HepG2 (cell line): ENCODE data around the gene VILL. TPM values are rescaled to one million over a fixed set of nuclear protein-coding genes. Genes with fewer than 3 reads are reported as not detected.

Experiments
- AKAP8 ChIP-seq: sonication (generic); formaldehyde crosslinking; IDR thresholded peaks from 2 replicates; pipeline ENCODE4 v1.5.1; 2020; ENCODE audit warnings: mild to moderate bottlenecking, missing genetic modification reagents
- CHCHD3 ChIP-seq: sonication (generic); formaldehyde crosslinking; IDR thresholded peaks from 2 replicates; pipeline ENCODE4 v1.8.0; 2022; ENCODE audit warnings: mild to moderate bottlenecking, missing genetic modification reagents, moderate library complexity
- KLF9 ChIP-seq: IDR thresholded peaks from 2 replicates; pipeline ENCODE4 v1.6.1; 2016; ENCODE audit warnings: low read depth
- MAZ ChIP-seq, 2 experiments: sonication (generic) in 1 of 2; formaldehyde crosslinking in 1 of 2; IDR thresholded peaks; 2 replicates each; pipeline versions ENCODE4 v1.5.0 to v1.6.1; 2012 to 2020; ENCODE audit warnings: low read depth in 2 of 2, mild to moderate bottlenecking in 2 of 2, borderline replicate concordance in 1 of 2, improper control_type of control experiment in 1 of 2, low read length in 1 of 2, missing genetic modification reagents in 1 of 2, moderate library complexity in 1 of 2
- NPAS2 ChIP-seq: sonication (generic); formaldehyde crosslinking; IDR thresholded peaks from 2 replicates; pipeline ENCODE4 v1.8.0; 2022; ENCODE audit warnings: mild to moderate bottlenecking, missing genetic modification reagents, borderline replicate concordance
- PAX8 ChIP-seq: sonication (generic); formaldehyde crosslinking; IDR thresholded peaks from 2 replicates; pipeline ENCODE4 v1.8.0; 2022; ENCODE audit warnings: mild to moderate bottlenecking, missing genetic modification reagents, borderline replicate concordance
- RFXAP ChIP-seq: sonication (generic); formaldehyde crosslinking; IDR thresholded peaks from 2 replicates; pipeline ENCODE4 v1.4.0; 2020; ENCODE audit warnings: missing genetic modification reagents, borderline replicate concordance
- THAP11 ChIP-seq: IDR thresholded peaks from 2 replicates; pipeline ENCODE4 v1.6.1; 2016; ENCODE audit warnings: missing biosample characterization, missing genetic modification reagents
- ZFYVE20 ChIP-seq: sonication (generic); formaldehyde crosslinking; IDR thresholded peaks from 2 replicates; pipeline ENCODE4 v1.8.0; 2023; ENCODE audit warnings: low read depth, mild to moderate bottlenecking, moderate library complexity, missing genetic modification reagents, borderline replicate concordance
- ZIK1 ChIP-seq: sonication (generic); formaldehyde crosslinking; IDR thresholded peaks from 2 replicates; pipeline ENCODE4 v1.5.0; 2020; ENCODE audit warnings: mild to moderate bottlenecking, low read depth, missing genetic modification reagents, borderline replicate concordance
- ZNF143 ChIP-seq: sonication (generic); formaldehyde crosslinking; IDR thresholded peaks from 2 replicates; pipeline ENCODE4 v1.4.0; 2020; ENCODE audit warnings: missing genetic modification reagents
- polyA plus RNA-seq, 8 experiments: library from polyadenylated mRNA; depleted of rRNA in 3 of 8; stranded (reverse) in 7 of 8; unstranded in 1 of 8; fragments of >200 nt; fragmentation: Illumina TruSeq in 4 of 8; extraction: Trizol in 4 of 8; gene quantifications; 2 replicates each; pipeline versions ENCODE4 v1.2.1 to v1.2.3, GENCODE V29; 2011 to 2016; ENCODE audit warnings: low read depth in 4 of 8, missing spikeins in 1 of 8, mixed read lengths in 1 of 8; ENCODE audit not compliant: insufficient read depth in 1 of 8
- total RNA-seq, 5 experiments: library from RNA; depleted of rRNA; stranded (reverse); fragments of >200 nt; fragmentation: Illumina TruSeq; extraction: Trizol; gene quantifications; 2 replicates each; pipeline ENCODE4 v1.2.3, GENCODE V29; 2016; ENCODE audit warnings: low read depth in 1 of 5
- TF ChIP-seq, protein P1 (sequence below): sonication (generic); formaldehyde crosslinking; IDR thresholded peaks from 2 replicates; pipeline ENCODE4 v1.4.0; 2020; ENCODE audit warnings: mild to moderate bottlenecking, missing genetic modification reagents, borderline replicate concordance
- TF ChIP-seq, protein P2 (sequence below), 2 experiments: sonication (generic) in 1 of 2; formaldehyde crosslinking in 1 of 2; IDR thresholded peaks; 2 replicates each; pipeline versions ENCODE4 v1.5.1 to v1.6.1; 2011 to 2020; ENCODE audit warnings: borderline replicate concordance in 1 of 2, low read depth in 1 of 2, low read length in 1 of 2, mild to moderate bottlenecking in 1 of 2, missing genetic modification reagents in 1 of 2, moderate library complexity in 1 of 2
- TF ChIP-seq, protein P3 (sequence below): sonication (generic); formaldehyde crosslinking; IDR thresholded peaks from 2 replicates; pipeline ENCODE4 v1.5.1; 2020; ENCODE audit warnings: mild to moderate bottlenecking, missing genetic modification reagents, borderline replicate concordance
- TF ChIP-seq, protein P4 (sequence below): IDR thresholded peaks from 2 replicates; pipeline ENCODE4 v1.6.1; 2012; ENCODE audit warnings: inconsistent platforms

VILL gene
- total and polyA plus RNA-seq, 2 of the 13 experiments (the other 11 are each of a cell fraction or from before 2014, with no cell fraction given), result 3.2 to 5.3 TPM

DNA sequence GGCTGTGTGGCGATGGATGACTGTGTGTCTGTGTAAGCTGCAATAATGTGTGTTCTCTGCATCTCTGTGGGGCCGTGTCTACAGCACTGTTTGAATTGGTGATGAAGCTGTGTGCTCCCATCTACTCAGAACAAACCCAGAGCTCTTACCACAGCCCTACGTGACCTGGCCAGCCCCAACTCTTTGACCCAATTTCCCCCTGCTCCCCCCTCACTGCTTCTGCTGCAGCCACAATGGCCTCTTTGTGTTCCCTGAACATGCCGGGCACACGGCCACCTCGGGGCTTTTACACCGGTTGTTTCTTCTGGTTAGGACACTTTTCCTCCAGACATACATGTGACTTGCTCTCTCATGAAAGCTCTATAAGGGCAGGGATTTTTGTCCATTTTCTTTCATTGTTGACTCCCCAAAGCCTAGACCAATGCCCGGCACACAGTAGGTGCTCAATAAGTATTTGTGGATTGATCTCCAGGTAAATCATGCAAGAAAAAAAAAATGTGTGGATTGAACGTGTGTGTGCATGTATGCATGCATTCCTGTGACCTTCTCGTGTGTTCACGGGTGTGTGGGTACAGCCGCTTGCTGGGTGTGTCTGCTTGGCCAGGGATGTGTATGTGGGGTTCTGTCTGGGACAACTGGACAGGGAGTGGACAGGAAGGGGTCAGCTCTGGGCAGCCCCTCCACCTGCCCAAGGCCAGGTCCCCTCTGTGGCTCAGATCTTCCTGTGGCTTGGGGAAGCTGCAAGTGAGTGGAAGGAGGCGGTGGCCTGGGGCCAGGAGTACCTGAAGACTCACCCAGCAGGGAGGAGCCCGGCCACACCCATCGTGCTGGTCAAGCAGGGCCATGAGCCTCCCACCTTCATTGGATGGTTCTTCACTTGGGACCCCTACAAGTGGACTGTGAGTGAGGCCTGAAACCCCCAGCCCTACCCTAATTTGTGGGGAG, 14.8 kb downstream of the VILL start (continued):
- TF ChIP-seq, protein P1, sequence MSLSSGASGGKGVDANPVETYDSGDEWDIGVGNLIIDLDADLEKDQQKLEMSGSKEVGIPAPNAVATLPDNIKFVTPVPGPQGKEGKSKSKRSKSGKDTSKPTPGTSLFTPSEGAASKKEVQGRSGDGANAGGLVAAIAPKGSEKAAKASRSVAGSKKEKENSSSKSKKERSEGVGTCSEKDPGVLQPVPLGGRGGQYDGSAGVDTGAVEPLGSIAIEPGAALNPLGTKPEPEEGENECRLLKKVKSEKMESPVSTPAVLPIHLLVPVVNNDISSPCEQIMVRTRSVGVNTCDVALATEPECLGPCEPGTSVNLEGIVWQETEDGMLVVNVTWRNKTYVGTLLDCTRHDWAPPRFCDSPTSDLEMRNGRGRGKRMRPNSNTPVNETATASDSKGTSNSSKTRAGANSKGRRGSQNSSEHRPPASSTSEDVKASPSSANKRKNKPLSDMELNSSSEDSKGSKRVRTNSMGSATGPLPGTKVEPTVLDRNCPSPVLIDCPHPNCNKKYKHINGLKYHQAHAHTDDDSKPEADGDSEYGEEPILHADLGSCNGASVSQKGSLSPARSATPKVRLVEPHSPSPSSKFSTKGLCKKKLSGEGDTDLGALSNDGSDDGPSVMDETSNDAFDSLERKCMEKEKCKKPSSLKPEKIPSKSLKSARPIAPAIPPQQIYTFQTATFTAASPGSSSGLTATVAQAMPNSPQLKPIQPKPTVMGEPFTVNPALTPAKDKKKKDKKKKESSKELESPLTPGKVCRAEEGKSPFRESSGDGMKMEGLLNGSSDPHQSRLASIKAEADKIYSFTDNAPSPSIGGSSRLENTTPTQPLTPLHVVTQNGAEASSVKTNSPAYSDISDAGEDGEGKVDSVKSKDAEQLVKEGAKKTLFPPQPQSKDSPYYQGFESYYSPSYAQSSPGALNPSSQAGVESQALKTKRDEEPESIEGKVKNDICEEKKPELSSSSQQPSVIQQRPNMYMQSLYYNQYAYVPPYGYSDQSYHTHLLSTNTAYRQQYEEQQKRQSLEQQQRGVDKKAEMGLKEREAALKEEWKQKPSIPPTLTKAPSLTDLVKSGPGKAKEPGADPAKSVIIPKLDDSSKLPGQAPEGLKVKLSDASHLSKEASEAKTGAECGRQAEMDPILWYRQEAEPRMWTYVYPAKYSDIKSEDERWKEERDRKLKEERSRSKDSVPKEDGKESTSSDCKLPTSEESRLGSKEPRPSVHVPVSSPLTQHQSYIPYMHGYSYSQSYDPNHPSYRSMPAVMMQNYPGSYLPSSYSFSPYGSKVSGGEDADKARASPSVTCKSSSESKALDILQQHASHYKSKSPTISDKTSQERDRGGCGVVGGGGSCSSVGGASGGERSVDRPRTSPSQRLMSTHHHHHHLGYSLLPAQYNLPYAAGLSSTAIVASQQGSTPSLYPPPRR, result peak; percentile 44; the same call in 1 of the 2 replicates
- TF ChIP-seq, protein P2, sequence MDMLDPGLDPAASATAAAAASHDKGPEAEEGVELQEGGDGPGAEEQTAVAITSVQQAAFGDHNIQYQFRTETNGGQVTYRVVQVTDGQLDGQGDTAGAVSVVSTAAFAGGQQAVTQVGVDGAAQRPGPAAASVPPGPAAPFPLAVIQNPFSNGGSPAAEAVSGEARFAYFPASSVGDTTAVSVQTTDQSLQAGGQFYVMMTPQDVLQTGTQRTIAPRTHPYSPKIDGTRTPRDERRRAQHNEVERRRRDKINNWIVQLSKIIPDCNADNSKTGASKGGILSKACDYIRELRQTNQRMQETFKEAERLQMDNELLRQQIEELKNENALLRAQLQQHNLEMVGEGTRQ (IDR thresholded peaks at IDR 0.05; ENCODE audit: low read depth, low read length), result no peak
- TF ChIP-seq, protein P2 (CRISPR knock-in tag; IDR thresholded peaks at IDR 0.05; ENCODE audit: borderline replicate concordance), result no peak
- TF ChIP-seq KLF9 (CRISPR knock-in tag) (no peak), THAP11 (CRISPR knock-in tag) (no peak), PAX8 (no peak), ZIK1 (no peak), MAZ (IDR thresholded peaks at IDR 0.05; ENCODE audit: borderline replicate concordance, low read depth, low read length) (no peak), MAZ (CRISPR knock-in tag; IDR thresholded peaks at IDR 0.05; ENCODE audit: low read depth) (0 out of 2 replicates have a peak, but pooled peaks have one; percentile 7), RFXAP (CRISPR knock-in tag) (peak; percentile 66; the same call in 1 of the 2 replicates), NPAS2 (CRISPR knock-in tag) (no peak), ZFYVE20 (CRISPR knock-in tag) (no peak), AKAP8 (CRISPR knock-in tag) (no peak), CHCHD3 (CRISPR knock-in tag) (no peak), ZNF143 (peak; percentile 34)
- TF ChIP-seq, protein P3, sequence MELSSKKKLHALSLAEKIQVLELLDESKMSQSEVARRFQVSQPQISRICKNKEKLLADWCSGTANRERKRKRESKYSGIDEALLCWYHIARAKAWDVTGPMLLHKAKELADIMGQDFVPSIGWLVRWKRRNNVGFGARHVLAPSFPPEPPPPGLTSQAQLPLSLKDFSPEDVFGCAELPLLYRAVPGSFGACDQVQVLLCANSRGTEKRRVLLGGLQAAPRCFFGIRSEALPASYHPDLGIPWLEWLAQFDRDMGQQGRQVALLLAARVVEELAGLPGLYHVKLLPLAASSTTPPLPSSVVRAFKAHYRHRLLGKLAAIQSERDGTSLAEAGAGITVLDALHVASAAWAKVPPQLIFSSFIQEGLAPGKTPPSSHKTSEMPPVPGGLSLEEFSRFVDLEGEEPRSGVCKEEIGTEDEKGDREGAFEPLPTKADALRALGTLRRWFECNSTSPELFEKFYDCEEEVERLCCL (CRISPR knock-in tag), result no peak
- TF ChIP-seq, protein P4, sequence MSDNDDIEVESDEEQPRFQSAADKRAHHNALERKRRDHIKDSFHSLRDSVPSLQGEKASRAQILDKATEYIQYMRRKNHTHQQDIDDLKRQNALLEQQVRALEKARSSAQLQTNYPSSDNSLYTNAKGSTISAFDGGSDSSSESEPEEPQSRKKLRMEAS, result no peak
